Measurements from ENCODE around the gene VSNL1.

GRCh38 chr2:17646838-17647701, 106.6 kb downstream of the VSNL1 start:
- TF ChIP-seq CTCF (IDR thresholded peaks at IDR 0.05; ENCODE audit: low read length) (no peak), EZH2 (IDR thresholded peaks at IDR 0.05; ENCODE audit: borderline replicate concordance, low read length) (no peak)
